GM21526 (cell line): ENCODE measurements around the gene RREB1.

Source experiments
- ATAC-seq: cut with Tn5 transposase; IDR thresholded peaks from one replicate; pipeline ENCODE4 v1.9.1; 2021; ENCODE audit warnings: moderate library complexity; ENCODE audit not compliant: unreplicated experiment, low FRiP score

RREB1 gene

DNA sequence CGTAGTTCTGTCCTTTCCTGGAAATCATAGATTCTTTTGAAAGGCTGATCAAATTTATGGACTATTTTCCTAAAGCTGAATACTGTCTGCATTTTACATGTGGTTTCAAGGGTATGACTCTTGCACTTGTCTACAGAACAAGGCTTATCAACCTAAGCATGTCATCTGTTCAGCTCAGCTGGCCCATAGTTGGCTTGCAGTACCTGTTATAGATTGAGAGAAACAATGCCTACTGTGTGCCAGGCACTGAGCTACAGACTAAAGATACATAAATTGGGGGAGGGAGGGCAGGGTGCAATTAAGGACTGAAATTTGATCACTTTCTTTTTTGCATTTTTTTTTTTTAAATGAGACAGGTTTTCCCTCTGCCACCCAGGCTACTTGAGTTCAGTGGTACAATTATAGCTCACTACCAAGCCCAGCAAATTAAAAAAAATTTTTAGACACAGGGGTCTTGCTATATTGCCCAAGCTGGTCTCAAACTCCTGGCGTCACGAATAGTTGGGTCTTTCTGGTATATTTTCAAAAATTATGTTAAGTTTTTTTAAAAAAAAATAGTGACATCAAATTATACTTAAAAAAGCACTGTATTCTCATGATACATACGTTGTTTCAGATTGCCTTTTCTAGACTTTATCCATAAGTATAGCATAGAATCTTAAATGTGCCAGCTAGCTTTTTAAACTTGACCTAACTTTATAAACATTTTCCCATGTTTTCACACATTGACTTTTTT is 52.2 kb downstream of the RREB1 start:
- ATAC-seq = no peak

- no peak for ATAC-seq
Measured at GRCh38 chr6:7161253-7161623, 53.5 kb downstream of the RREB1 start.

GRCh38 chr6:7161845-7162244 is 54.1 kb downstream of the RREB1 start:
- ATAC-seq = no peak

GRCh38 chr6:7163661-7164071 is 55.9 kb downstream of the RREB1 start:
- ATAC-seq = no peak

DNA sequence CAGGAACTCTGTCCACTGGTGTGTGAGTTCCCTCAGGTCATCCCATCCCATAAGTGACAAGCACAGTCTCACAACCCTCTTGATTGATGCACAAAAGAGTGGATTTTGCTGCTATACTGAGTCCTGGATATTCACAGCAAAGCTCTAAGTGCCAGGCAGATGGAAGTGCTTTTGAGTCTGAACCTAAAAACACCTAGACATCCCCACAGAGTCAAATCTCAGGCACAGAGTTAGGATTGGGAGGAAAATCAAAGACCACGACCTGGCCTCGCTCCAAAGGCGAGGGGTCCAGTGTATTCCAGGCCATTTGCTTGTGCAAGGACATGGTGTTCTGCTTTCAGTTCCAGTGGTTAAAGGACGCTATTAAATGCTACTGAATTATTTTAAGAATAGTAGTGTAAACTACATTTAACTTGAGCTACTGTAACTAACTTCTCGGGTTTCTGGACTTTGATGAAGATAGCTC is 56.8 kb downstream of the RREB1 start:
- ATAC-seq = no peak

GRCh38 chr6:7165002-7165889 is 57.5 kb downstream of the RREB1 start:
- no peak for ATAC-seq

DNA sequence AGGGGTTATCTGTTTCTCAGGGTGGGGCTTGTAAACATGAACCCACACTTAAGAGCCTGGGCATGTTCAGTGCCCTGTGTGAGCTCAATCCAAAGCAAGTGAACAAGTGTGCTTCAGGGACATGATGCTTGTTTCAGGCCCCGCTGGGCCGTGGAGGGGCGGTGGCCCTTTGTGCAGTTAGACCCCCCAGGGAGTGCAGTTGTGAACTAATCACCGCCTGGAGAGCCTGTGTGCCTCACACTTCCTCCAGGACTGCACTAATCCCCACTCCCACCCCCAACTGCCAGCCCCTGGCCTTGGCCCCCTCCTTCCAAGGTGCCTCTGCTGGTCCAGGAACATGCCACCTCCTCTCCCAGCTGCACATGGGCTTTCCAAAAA is 58.1 kb downstream of the RREB1 start:
- no peak for ATAC-seq

- ATAC-seq = no peak
Measured at GRCh38 chr6:7166410-7167293, 58.9 kb downstream of the RREB1 start.

DNA sequence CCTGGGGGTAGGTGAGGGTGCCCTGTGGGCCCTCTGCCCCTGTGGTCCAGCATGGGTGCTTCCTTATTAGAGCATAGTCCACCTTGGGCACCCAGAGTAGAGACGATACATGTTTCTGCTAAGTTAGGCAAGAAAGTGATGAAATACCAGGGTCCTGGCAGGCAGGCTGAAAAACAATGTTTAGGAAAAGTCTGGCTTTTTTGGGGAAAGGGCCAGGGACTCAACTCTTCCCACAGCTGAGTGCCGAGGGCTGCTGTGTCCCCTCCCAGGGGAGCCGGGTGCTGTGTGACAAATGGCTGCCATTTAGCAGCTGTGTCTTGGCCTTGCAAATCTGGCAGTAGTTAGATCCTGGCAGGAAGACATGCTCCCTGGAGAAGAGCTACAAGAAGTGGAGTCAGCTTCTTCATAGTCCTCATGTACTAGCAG is 61.5 kb downstream of the RREB1 start:
- no peak for ATAC-seq

GRCh38 chr6:7170117-7170732 is 62.5 kb downstream of the RREB1 start:
- no peak for ATAC-seq

DNA sequence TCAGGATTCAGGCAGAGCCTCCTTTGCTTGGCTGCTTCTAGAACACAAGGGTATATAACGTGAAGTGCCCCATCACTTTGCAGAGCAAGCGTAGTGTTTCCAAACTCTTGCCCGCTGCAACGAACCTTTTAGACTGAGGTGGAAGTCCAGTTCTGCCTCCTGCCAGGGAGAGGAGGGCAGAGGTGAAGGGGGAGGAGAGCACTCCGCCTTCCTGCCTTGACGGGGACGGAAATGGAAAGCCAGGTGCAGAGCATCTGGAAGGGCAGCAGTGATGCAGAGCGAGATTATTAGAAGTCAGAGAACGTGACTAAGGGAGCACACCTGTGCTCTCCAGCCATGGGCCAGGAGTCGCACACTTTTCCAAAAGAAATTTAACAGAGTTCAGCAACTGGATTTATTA is 63.4 kb downstream of the RREB1 start:
- ATAC-seq = no peak

DNA sequence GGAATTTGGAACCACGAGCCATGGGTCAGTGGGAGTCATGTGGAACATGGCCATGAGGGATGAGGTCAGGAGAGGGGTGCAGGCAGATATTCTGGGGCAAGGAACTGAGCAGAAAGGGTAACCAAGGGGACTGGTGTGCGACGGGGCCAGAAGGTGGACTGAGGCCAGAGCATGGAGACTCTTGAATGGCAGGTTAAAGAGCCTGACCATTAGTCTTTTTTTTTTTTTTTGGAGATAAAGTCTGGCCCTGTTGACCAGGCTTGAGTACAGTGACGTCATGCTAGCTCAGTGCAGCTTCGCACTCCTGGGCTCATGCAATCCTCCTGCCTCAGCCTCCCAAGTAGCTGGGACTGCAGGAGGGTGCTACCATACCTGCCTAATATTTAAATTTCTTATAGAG is 64.0 kb downstream of the RREB1 start:
- no peak for ATAC-seq

- ATAC-seq = no peak
Measured at GRCh38 chr6:7172649-7173048, 64.9 kb downstream of the RREB1 start.

DNA sequence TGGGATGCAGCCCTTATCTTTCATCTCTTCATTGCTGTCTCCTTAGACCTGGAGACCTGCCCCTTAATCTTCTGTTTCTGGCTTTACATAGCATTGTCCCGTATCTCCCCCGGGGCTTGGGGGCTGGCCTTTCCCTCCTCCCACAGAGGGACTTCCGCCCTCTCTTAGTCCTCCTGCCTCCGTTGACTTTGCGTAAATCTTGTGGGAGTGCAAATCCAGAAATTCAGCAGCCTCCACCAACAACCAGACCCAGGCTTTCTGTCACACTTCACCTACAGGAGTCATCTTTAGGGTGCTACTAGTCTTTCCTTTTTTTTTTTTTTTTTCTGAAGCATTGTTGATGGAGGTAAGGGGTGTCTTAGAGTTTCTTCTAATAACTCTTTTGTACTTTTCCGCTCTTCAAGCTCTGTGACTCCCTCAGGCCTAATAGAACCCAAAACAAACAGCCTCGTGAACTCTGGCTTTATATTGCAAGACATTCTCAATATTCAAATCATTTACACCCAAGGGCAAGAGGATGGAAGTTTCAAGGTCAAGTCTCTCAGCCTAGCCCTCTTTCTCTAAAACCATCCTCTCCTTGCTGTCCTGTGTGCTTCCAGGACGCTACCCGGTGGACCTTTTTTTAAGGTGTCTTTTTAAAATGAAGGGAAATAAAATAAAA is 66.2 kb downstream of the RREB1 start:
- no peak for ATAC-seq

DNA sequence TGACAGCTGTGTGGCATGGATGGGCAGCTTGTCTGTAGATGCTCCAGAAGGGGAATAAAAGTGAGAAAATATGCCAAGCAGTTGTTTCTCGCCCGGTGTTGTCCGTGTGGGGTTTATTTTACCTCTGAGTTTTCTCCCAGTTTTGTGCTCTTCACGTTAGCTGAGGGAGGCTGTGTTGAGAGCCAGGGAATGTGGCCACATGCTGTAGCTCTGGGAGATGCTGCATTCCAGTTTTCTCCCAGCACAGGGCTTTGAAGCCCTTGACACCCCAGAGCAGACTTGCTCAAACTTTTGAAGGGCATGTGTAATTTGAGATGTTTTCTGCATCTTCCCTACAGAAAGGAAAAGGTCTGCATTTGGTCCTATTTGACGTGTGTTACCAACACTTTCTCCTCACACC is 67.7 kb downstream of the RREB1 start:
- no peak for ATAC-seq

- no peak for ATAC-seq
Measured at GRCh38 chr6:7176208-7176607, 68.4 kb downstream of the RREB1 start.

GRCh38 chr6:7178280-7178679 is 70.5 kb downstream of the RREB1 start:
- no peak for ATAC-seq

- no peak for ATAC-seq
Measured at GRCh38 chr6:7180751-7181150, 73.0 kb downstream of the RREB1 start.

- no peak for ATAC-seq
Measured at GRCh38 chr6:7183707-7184106, 75.9 kb downstream of the RREB1 start.

DNA sequence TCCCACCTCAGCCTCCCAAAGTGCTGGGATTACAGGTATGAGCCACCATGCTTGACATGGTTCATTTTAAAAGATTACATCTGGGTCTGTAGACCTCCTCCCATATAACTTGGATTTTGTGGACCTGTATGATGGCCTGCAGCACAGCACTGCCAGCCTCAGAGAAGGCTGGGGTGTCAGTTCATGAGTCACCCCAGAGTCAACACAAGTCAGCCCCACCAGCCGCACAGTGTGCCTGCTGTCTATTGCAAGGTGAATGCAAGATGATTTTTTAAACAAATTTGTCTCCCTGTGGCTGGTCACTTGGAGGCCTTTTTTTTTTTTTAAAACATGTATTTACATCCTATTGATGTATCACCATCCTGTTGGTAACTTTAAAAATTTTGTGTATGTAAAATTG is 76.7 kb downstream of the RREB1 start:
- ATAC-seq = no peak
